ENCODE data around the gene SPNS3. TPM values are rescaled to one million over a fixed set of nuclear protein-coding genes. Genes with fewer than 3 reads are reported as not detected.

The SPNS3 gene
- total RNA-seq, 1 donor from 2014 or later = not detected

- no peak for DNase-seq (ENCODE audit: low read depth)
Observed at GRCh38 chr17:4487820-4488716, 54.3 kb downstream of the SPNS3 start.

- no peak for DNase-seq (ENCODE audit: low read depth)
Observed at GRCh38 chr17:4488989-4489595, 55.4 kb downstream of the SPNS3 start.

- no peak for DNase-seq (ENCODE audit: low read depth)
Observed at GRCh38 chr17:4490109-4490591, 56.4 kb downstream of the SPNS3 start.

- no peak for DNase-seq (ENCODE audit: low read depth)
Observed at GRCh38 chr17:4490637-4491061, 56.9 kb downstream of the SPNS3 start.

- DNase-seq (ENCODE audit: low read depth) = peak; percentile 26
Observed at GRCh38 chr17:4492721-4493561, 59.2 kb downstream of the SPNS3 start.

GRCh38 chr17:4497101-4497824 lies 63.5 kb downstream of the SPNS3 start:
- peak; percentile 71 for DNase-seq (ENCODE audit: low read depth)

GRCh38 chr17:4498461-4499397 lies 65.0 kb downstream of the SPNS3 start, which contains the start of gene SPNS2:
TSS of gene SPNS2 (plus strand) at chr17:4498881. CDS start at chr17:4499048, 167 bp downstream.
- DNase-seq (ENCODE audit: low read depth) = peak; percentile 65

GRCh38 chr17:4499431-4500190 lies 65.9 kb downstream of the SPNS3 start:
- no peak for DNase-seq (ENCODE audit: low read depth)

GRCh38 chr17:4500191-4500571 lies 66.4 kb downstream of the SPNS3 start:
- no peak for DNase-seq (ENCODE audit: low read depth)

GRCh38 chr17:4501295-4501949 lies 67.7 kb downstream of the SPNS3 start:
- no peak for DNase-seq (ENCODE audit: low read depth)

GRCh38 chr17:4502466-4503154 lies 68.9 kb downstream of the SPNS3 start:
- DNase-seq (ENCODE audit: low read depth) = no peak

- DNase-seq (ENCODE audit: low read depth) = no peak
Observed at GRCh38 chr17:4503283-4504025, 69.7 kb downstream of the SPNS3 start.

GRCh38 chr17:4504188-4504587 lies 70.4 kb downstream of the SPNS3 start:
- DNase-seq (ENCODE audit: low read depth) = no peak

GRCh38 chr17:4505187-4505586 lies 71.4 kb downstream of the SPNS3 start:
- DNase-seq (ENCODE audit: low read depth) = no peak

- DNase-seq (ENCODE audit: low read depth) = no peak
Observed at GRCh38 chr17:4506175-4506813, 72.6 kb downstream of the SPNS3 start.

- no peak for DNase-seq (ENCODE audit: low read depth)
Observed at GRCh38 chr17:4506892-4507291, 73.2 kb downstream of the SPNS3 start.

Data from myocyte (in vitro differentiated cells).